Measurements from ENCODE around the gene PCK1. TPM values are rescaled to one million over a fixed set of nuclear protein-coding genes. Genes with fewer than 3 reads are reported as not detected.

The PCK1 gene
- total and polyA plus RNA-seq, 2 of the 8 experiments (the other 6 are each of a cell fraction or from before 2014, with no cell fraction given), result not detected

GRCh38 chr20:57529810-57530209 lies 31.1 kb upstream of the PCK1 start:
- Histone ChIP-seq H3K27me3 (replicated peaks in 1 of 4; ENCODE audit: control insufficient read depth in 3 of 4, extremely low read depth in 1 of 4, insufficient read depth in 3 of 4, low read length in 3 of 4) (no peaks in the 10 kb centered on the region; a peak in 1 of 7 replicates), H2AFZ (ENCODE audit: low read length) (no peak overlapping the region), H3K79me2 (ENCODE audit: control insufficient read depth in 1 of 2, insufficient read depth in 2 of 2, low read length in 2 of 2) (no peaks in the 10 kb centered on the region), H3K4ac (replicated peaks; ENCODE audit: insufficient read length, low read depth, low read length) (no peak overlapping the region), H3K79me1 (ENCODE audit: low read depth, low read length) (no peaks in the 10 kb centered on the region), H3K23me2 (ENCODE audit: low read depth, low read length) (no peaks in the 10 kb centered on the region), H4K91ac (replicated peaks; ENCODE audit: insufficient read length, low read length) (no peak overlapping the region), H3K18ac (ENCODE audit: extremely low read depth, low read length) (no peak overlapping the region), H3K4me2 (ENCODE audit: insufficient read depth in 1 of 2, low read depth in 2 of 2, low read length in 2 of 2) (no peak overlapping the region), H2BK120ac (replicated peaks; ENCODE audit: low read depth, low read length) (no peak overlapping the region), H3K27ac (ENCODE audit: low read depth, low read length) (no peak overlapping the region), H2BK20ac (ENCODE audit: low read length) (no peak overlapping the region), H3K14ac (ENCODE audit: insufficient read length) (no peak overlapping the region), H3K9ac (replicated peaks in 1 of 4; ENCODE audit: extremely low read depth in 1 of 4, low read depth in 3 of 4, low read length in 3 of 4) (no peak overlapping the region), H3K4me3 (ENCODE audit: extremely low read depth in 1 of 4, insufficient read depth in 2 of 4, low read depth in 3 of 4, low read length in 4 of 4) (no peak overlapping the region), H3K4me1 (replicated peaks in 1 of 4; ENCODE audit: control insufficient read depth in 3 of 4, insufficient read depth in 4 of 4, low read length in 3 of 4) (peaks cover 0 to 5% (median 0%) of the 10 kb centered on the region in 4 experiments; a peak in 4 of 7 replicates), H2BK15ac (ENCODE audit: low read length) (0 out of 2 replicates have a peak overlapping the region, but pooled peaks have one; percentile 4), H2BK12ac (ENCODE audit: low read depth, low read length) (no peak overlapping the region), H4K20me1 (replicated peaks in 1 of 2; ENCODE audit: control insufficient read depth in 1 of 2, insufficient read depth in 2 of 2, low read length in 2 of 2) (no peaks in the 10 kb centered on the region), H2BK5ac (ENCODE audit: low read depth, low read length) (no peak overlapping the region), H3K36me3 (ENCODE audit: control insufficient read depth in 2 of 4, insufficient read depth in 4 of 4, low read length in 3 of 4) (no peaks in the 10 kb centered on the region), H4K5ac (ENCODE audit: insufficient read length, low read depth, low read length) (no peak overlapping the region), H3K23ac (ENCODE audit: insufficient read length) (no peak overlapping the region), H4K8ac (ENCODE audit: extremely low read depth, insufficient read depth, low read length) (no peak overlapping the region), H3K9me3 (ENCODE audit: insufficient read depth in 2 of 2, low read depth in 1 of 2, low read length in 1 of 2) (no peaks in the 10 kb centered on the region), H3K56ac (replicated peaks; ENCODE audit: insufficient read length, low read depth, low read length) (no peak overlapping the region), H2AK5ac (ENCODE audit: low read depth, low read length) (no peak overlapping the region)
- POLR2A ChIA-PET (ENCODE audit: partially characterized antibody), result no interaction called here
- CTCF ChIA-PET (ENCODE audit: partially characterized antibody), result interaction anchor here (0.7 to 3.3 kb wide), 8 partner anchors 9 to 67 kb away, joined by 3 to 11 read pairs (median 4); no protein-coding TSS in a partner anchor
- FAIRE-seq (no peak), DNase-seq (ENCODE audit: low read depth in 1 of 2, low spot score in 2 of 2) (no peak)
- WGBS, 2 experiments (ENCODE audit: extremely low coverage in 1 of 2, insufficient coverage in 1 of 2, insufficient read length in 1 of 2, insufficient replicate concordance in 2 of 2, low coverage in 1 of 2, low lambda C conversion rate in 2 of 2, missing lambda C conversion rate in 1 of 2), result 80% methylated on average over 3 of the region's 3 CpGs; no CpG with 5 or more reads in 1 of the 2 experiments
- TF ChIP-seq MAX (IDR thresholded peaks at IDR 0.05) (no peak), FOSL1 (IDR thresholded peaks at IDR 0.05; ENCODE audit: insufficient read depth, low read depth, low read length) (no peak), E2F6 (IDR thresholded peaks at IDR 0.05) (no peak), POU5F1 (IDR thresholded peaks at IDR 0.05; ENCODE audit: low read depth, low read length) (no peak), ASH2L (IDR thresholded peaks at IDR 0.05; ENCODE audit: low read length) (no peak), BACH1 (IDR thresholded peaks at IDR 0.05; ENCODE audit: low read length) (no peak), SAP30 (IDR thresholded peaks at IDR 0.05; ENCODE audit: insufficient read depth, insufficient replicate concordance, low read length) (no peak), CREB1 (IDR thresholded peaks at IDR 0.05) (no peak), MAFK (IDR thresholded peaks at IDR 0.05; ENCODE audit: low read depth, low read length) (no peak), SIRT6 (IDR thresholded peaks at IDR 0.05; ENCODE audit: low read length) (no peak), EGR1 (IDR thresholded peaks at IDR 0.05; ENCODE audit: borderline replicate concordance, low read depth, low read length) (no peak), HDAC6 (IDR thresholded peaks at IDR 0.05; ENCODE audit: low read depth, low read length) (no peak), SP2 (IDR thresholded peaks at IDR 0.05; ENCODE audit: low read length) (no peak), RAD21 (IDR thresholded peaks at IDR 0.05 in 1 of 2, conservative IDR thresholded peaks at IDR 0.05 in 1 of 2; ENCODE audit: low read depth in 2 of 2, low read length in 2 of 2) (no peak), POLR2AphosphoS5 (IDR thresholded peaks at IDR 0.05; ENCODE audit: low read depth, low read length) (no peak)

Measured in H1 (cell line).